ENCODE results near the gene DUSP22.
"Not testable (repeated sequence)": the region's sequence is repeated elsewhere in the genome, so short reads cannot be mapped to it uniquely, and the experiment has no call there.

DUSP22 gene

GRCh38 chr6:367891-368630 lies 75.8 kb downstream of the DUSP22 start:
- peaks cover 0 to 18% (median 9%) of the 10 kb centered on the region in 5 donors for H3K4me1 ChIP-seq (ENCODE audit: control insufficient read depth in 5 of 5, insufficient read depth in 5 of 5, low read length in 5 of 5)
- H3K36me3 ChIP-seq (ENCODE audit: control insufficient read depth in 5 of 5, insufficient read depth in 5 of 5, low read length in 5 of 5) = no peaks in the 10 kb centered on the region
- no peak overlapping the region for H3K4me3 ChIP-seq (ENCODE audit: low read depth in 1 of 5, low read length in 5 of 5)
- H3K9me3 ChIP-seq (ENCODE audit: control insufficient read depth in 5 of 5, low read length in 5 of 5) = peaks cover 0 to 15% (median 4%) of the 10 kb centered on the region in 5 donors
- peaks cover 14 to 26% (median 17%) of the 10 kb centered on the region in 5 donors for H3K27me3 ChIP-seq (ENCODE audit: control insufficient read depth in 5 of 5, insufficient read depth in 4 of 5, low read length in 5 of 5)
- no peak overlapping the region for H3K27ac ChIP-seq (ENCODE audit: low read depth, low read length)
- no peak overlapping the region for H3K9ac ChIP-seq (ENCODE audit: low read length in 5 of 5)

- Histone ChIP-seq H3K27me3 (ENCODE audit: control insufficient read depth in 5 of 5, insufficient read depth in 4 of 5, low read length in 5 of 5) (peaks cover 17 to 29% (median 21%) of the 10 kb centered on the region in 5 donors), H3K4me1 (ENCODE audit: control insufficient read depth in 5 of 5, insufficient read depth in 5 of 5, low read length in 5 of 5) (peaks cover 0 to 24% (median 12%) of the 10 kb centered on the region in 5 donors), H3K36me3 (ENCODE audit: control insufficient read depth in 5 of 5, insufficient read depth in 5 of 5, low read length in 5 of 5) (no peaks in the 10 kb centered on the region), H3K9ac (ENCODE audit: low read length in 5 of 5) (no peak overlapping the region), H3K27ac (ENCODE audit: low read depth, low read length) (no peak overlapping the region), H3K4me3 (ENCODE audit: low read depth in 1 of 5, low read length in 5 of 5) (no peak overlapping the region), H3K9me3 (ENCODE audit: control insufficient read depth in 5 of 5, low read length in 5 of 5) (peaks cover 0 to 3% (median 0%) of the 10 kb centered on the region in 5 donors)
Observed at GRCh38 chr6:369559-370431, 77.5 kb downstream of the DUSP22 start.

DNA sequence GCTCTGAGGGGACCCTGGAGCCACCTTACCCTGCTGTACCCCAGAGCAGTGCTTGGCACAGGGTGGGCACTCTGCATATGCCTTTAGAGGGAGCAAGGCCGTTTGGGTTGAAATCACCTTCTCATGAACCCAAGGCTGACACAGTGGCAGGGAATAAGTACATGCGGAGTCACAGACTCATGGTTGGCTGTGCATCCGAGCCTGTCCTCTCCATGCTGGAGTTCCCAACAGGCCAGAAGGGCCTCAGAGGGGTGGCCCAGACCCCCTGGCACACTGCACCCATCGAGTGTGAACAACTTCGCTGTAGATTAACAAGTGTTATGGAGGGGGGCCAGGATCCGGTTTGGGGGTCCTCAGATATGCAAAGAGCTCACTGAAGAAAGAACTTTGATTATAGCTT lies 78.3 kb downstream of the DUSP22 start:
- no peaks in the 10 kb centered on the region for H3K36me3 ChIP-seq (ENCODE audit: control insufficient read depth in 5 of 5, insufficient read depth in 5 of 5, low read length in 5 of 5)
- H3K4me1 ChIP-seq (ENCODE audit: control insufficient read depth in 5 of 5, insufficient read depth in 5 of 5, low read length in 5 of 5) = peaks cover 0 to 24% (median 12%) of the 10 kb centered on the region in 5 donors
- peaks cover 19 to 33% (median 25%) of the 10 kb centered on the region in 5 donors for H3K27me3 ChIP-seq (ENCODE audit: control insufficient read depth in 5 of 5, insufficient read depth in 4 of 5, low read length in 5 of 5)
- H3K27ac ChIP-seq (ENCODE audit: low read depth, low read length) = no peak overlapping the region
- no peak overlapping the region for H3K9ac ChIP-seq (ENCODE audit: low read length in 5 of 5)
- H3K4me3 ChIP-seq (ENCODE audit: low read depth in 1 of 5, low read length in 5 of 5) = no peak overlapping the region
- H3K9me3 ChIP-seq (ENCODE audit: control insufficient read depth in 5 of 5, low read length in 5 of 5) = peaks cover 0 to 3% (median 0%) of the 10 kb centered on the region in 5 donors

DNA sequence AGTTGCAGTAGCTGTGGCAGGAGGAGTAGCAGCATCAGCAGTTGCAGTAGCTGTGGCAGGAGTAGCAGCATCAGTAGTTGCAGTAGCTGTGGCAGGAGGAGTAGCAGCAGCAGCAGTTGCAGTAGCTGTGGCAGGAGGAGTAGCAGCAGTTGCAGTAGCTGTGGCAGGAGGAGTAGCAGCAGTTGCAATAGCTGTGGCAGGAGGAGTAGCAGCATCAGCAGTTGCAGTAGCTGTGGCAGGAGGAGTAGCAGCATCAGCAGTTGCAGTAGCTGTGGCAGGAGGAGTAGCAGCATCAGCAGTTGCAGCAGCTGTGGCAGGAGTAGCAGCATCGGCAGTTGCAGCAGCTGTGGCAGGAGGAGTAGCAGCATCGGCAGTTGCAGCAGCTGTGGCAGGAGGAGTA lies 79.6 kb downstream of the DUSP22 start:
- not testable (repeated sequence) for H3K36me3 ChIP-seq (ENCODE audit: control insufficient read depth in 5 of 5, insufficient read depth in 5 of 5, low read length in 5 of 5); H3K4me3 ChIP-seq (ENCODE audit: low read depth in 1 of 5, low read length in 5 of 5); H3K9ac ChIP-seq (ENCODE audit: low read length in 5 of 5); H3K9me3 ChIP-seq (ENCODE audit: control insufficient read depth in 5 of 5, low read length in 5 of 5); H3K27ac ChIP-seq (ENCODE audit: low read depth, low read length)
- peaks cover 0 to 18% (median 11%) of the 10 kb centered on the region in 5 donors for H3K4me1 ChIP-seq (ENCODE audit: control insufficient read depth in 5 of 5, insufficient read depth in 5 of 5, low read length in 5 of 5)
- peaks cover 19 to 28% (median 25%) of the 10 kb centered on the region in 5 donors for H3K27me3 ChIP-seq (ENCODE audit: control insufficient read depth in 5 of 5, insufficient read depth in 4 of 5, low read length in 5 of 5)

GRCh38 chr6:372336-372911 lies 80.1 kb downstream of the DUSP22 start:
- Histone ChIP-seq H3K27me3 (ENCODE audit: control insufficient read depth in 5 of 5, insufficient read depth in 4 of 5, low read length in 5 of 5) (peaks cover 19 to 30% (median 21%) of the 10 kb centered on the region in 5 donors), H3K4me1 (ENCODE audit: control insufficient read depth in 5 of 5, insufficient read depth in 5 of 5, low read length in 5 of 5) (peaks cover 0 to 12% (median 5%) of the 10 kb centered on the region in 5 donors), H3K4me3 (ENCODE audit: low read depth in 1 of 5, low read length in 5 of 5) (no peak overlapping the region), H3K9ac (ENCODE audit: low read length in 5 of 5) (no peak overlapping the region), H3K36me3 (ENCODE audit: control insufficient read depth in 5 of 5, insufficient read depth in 5 of 5, low read length in 5 of 5) (no peaks in the 10 kb centered on the region), H3K27ac (ENCODE audit: low read depth, low read length) (no peak overlapping the region), H3K9me3 (ENCODE audit: control insufficient read depth in 5 of 5, low read length in 5 of 5) (peaks cover 0 to under 1% (median 0%) of the 10 kb centered on the region in 5 donors)

- H3K9me3 ChIP-seq (ENCODE audit: control insufficient read depth in 5 of 5, low read length in 5 of 5) = no peaks in the 10 kb centered on the region
- H3K9ac ChIP-seq (ENCODE audit: low read length in 5 of 5) = no peak overlapping the region
- no peak overlapping the region for H3K4me3 ChIP-seq (ENCODE audit: low read depth in 1 of 5, low read length in 5 of 5)
- peaks cover 19 to 31% (median 20%) of the 10 kb centered on the region in 5 donors for H3K27me3 ChIP-seq (ENCODE audit: control insufficient read depth in 5 of 5, insufficient read depth in 4 of 5, low read length in 5 of 5)
- peaks cover 0 to 12% (median 5%) of the 10 kb centered on the region in 5 donors for H3K4me1 ChIP-seq (ENCODE audit: control insufficient read depth in 5 of 5, insufficient read depth in 5 of 5, low read length in 5 of 5)
- H3K27ac ChIP-seq (ENCODE audit: low read depth, low read length) = no peak overlapping the region
- H3K36me3 ChIP-seq (ENCODE audit: control insufficient read depth in 5 of 5, insufficient read depth in 5 of 5, low read length in 5 of 5) = no peaks in the 10 kb centered on the region
Observed at GRCh38 chr6:373031-373430, 80.7 kb downstream of the DUSP22 start.

DNA sequence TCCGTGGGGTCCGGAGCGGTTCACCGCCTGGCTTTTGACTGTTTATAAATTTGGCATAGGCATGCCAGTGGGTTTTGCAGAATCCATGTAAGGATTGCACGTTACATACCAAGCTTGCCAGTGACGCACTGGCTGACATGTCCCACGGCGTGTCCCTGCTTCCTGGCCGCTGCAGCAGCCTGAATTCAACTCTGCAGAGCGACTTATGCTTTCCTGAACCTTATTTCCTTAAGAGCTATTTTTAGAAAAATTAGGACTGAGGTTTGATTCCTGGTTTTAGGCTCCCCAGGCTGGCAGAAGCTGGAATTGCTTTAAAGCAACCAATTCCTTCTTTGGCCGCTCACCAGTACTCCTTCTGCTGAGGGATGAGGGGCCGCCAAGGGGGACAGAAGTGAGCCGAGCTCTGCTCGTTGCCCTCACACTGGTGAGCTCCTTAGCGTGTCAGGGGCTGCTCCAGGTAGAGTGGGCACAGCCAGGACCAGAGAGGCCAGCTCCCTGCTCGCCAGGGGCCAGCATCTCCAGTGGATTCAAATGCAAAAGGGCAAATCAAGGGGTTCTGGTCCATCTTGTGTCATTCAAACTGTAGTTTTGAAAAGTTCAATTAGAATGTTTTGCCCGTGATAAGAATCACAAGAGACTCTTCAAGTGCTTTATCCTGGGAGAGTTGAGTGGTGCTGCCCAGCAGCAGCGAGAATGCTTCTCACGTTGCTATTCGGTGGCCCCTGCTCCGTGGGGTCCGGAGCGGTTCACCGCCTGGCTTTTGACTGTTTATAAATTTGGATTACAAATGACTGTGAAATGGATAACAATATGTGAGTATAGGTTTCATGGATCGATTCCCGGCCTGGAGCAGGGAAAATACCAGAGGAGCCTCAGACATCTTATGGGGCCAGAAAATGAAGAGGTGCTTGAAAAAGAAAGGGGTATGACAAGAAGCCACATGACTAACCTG lies 81.8 kb downstream of the DUSP22 start:
- Histone ChIP-seq H3K36me3 (ENCODE audit: control insufficient read depth in 5 of 5, insufficient read depth in 5 of 5, low read length in 5 of 5) (no peaks in the 10 kb centered on the region), H3K9ac (ENCODE audit: low read length in 5 of 5) (no peak overlapping the region), H3K4me1 (ENCODE audit: control insufficient read depth in 5 of 5, insufficient read depth in 5 of 5, low read length in 5 of 5) (peaks cover 0 to 12% (median 5%) of the 10 kb centered on the region in 5 donors), H3K27ac (ENCODE audit: low read depth, low read length) (no peak overlapping the region), H3K4me3 (ENCODE audit: low read depth in 1 of 5, low read length in 5 of 5) (peak overlapping the region in 1 of 5 donors; percentile 9), H3K27me3 (ENCODE audit: control insufficient read depth in 5 of 5, insufficient read depth in 4 of 5, low read length in 5 of 5) (peaks cover 19 to 31% (median 23%) of the 10 kb centered on the region in 5 donors), H3K9me3 (ENCODE audit: control insufficient read depth in 5 of 5, low read length in 5 of 5) (no peaks in the 10 kb centered on the region)

DNA sequence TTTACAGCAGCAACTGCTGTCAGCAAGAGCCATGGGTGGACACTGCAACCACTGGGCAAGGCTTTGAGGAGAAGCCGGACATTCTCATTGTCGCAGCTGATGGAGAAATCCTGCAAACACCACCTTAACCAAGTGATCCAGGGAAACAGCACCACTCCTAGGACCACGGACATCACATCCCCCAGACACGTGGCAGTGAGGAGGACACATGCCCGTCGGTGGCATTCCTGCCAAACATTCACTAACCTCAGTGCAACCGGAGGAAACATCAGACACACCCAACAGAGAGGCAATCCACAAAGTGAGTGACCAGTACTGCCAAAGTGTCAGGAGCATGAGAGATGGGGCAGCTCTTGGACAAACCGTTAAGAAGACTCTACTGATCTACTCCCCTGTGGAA lies 82.7 kb downstream of the DUSP22 start:
- Histone ChIP-seq H3K27me3 (ENCODE audit: control insufficient read depth in 5 of 5, insufficient read depth in 4 of 5, low read length in 5 of 5) (peaks cover 14 to 39% (median 26%) of the 10 kb centered on the region in 5 donors), H3K27ac (ENCODE audit: low read depth, low read length) (no peak overlapping the region)

More for the DNA sequence above, 82.7 kb downstream of the DUSP22 start:
- Histone ChIP-seq H3K36me3 (ENCODE audit: control insufficient read depth in 5 of 5, insufficient read depth in 5 of 5, low read length in 5 of 5) (no peaks in the 10 kb centered on the region), H3K4me1 (ENCODE audit: control insufficient read depth in 5 of 5, insufficient read depth in 5 of 5, low read length in 5 of 5) (peaks cover 0 to 12% (median 5%) of the 10 kb centered on the region in 5 donors), H3K9me3 (ENCODE audit: control insufficient read depth in 5 of 5, low read length in 5 of 5) (no peaks in the 10 kb centered on the region), H3K9ac (ENCODE audit: low read length in 5 of 5) (no peak overlapping the region), H3K4me3 (ENCODE audit: low read depth in 1 of 5, low read length in 5 of 5) (no peak overlapping the region)

All from subcutaneous abdominal adipose tissue (tissue), 5 donors.